H9 (cell line): ENCODE data around the gene ANAPC10. TPM values are rescaled to one million over a fixed set of nuclear protein-coding genes. Genes with fewer than 3 reads are reported as not detected.

Experiments
- DNase-seq: peaks from one replicate; pipeline ENCODE4 v3.0.0-alpha.2; 2017
- H2AFZ ChIP-seq: one replicate; pipeline ENCODE4 v1.6.1; 2013; ENCODE audit warnings: mild to moderate bottlenecking, low read length, control low read depth, moderate library complexity
- H2AK5ac ChIP-seq: 2 replicates; pipeline ENCODE4 v1.6.1; 2013; ENCODE audit warnings: low read length, control low read depth, mixed read lengths; ENCODE audit not compliant: insufficient read length
- H2BK120ac ChIP-seq: one replicate; pipeline ENCODE4 v1.6.1; 2013; ENCODE audit warnings: low read depth, mild to moderate bottlenecking, low read length, control low read depth, inconsistent platforms; ENCODE audit not compliant: poor library complexity, severe bottlenecking
- H2BK12ac ChIP-seq: 2 replicates; pipeline ENCODE4 v1.6.1; 2013; ENCODE audit warnings: low read length, control low read depth, mixed read lengths, low read depth; ENCODE audit not compliant: insufficient read length
- H2BK15ac ChIP-seq: 2 replicates; pipeline ENCODE4 v1.6.1; 2013; ENCODE audit warnings: low read depth, low read length, control low read depth
- H2BK20ac ChIP-seq: one replicate; pipeline ENCODE4 v1.6.1; 2013; ENCODE audit warnings: low read depth, mild to moderate bottlenecking, low read length, control low read depth, inconsistent platforms; ENCODE audit not compliant: poor library complexity, severe bottlenecking
- H2BK5ac ChIP-seq: 2 replicates; pipeline ENCODE4 v1.6.1; 2013; ENCODE audit warnings: low read length, control low read depth, mixed read lengths; ENCODE audit not compliant: insufficient read length
- H3K14ac ChIP-seq: 2 replicates; pipeline ENCODE4 v1.6.1; 2013; ENCODE audit warnings: low read length, control low read depth; ENCODE audit not compliant: insufficient read depth
- H3K18ac ChIP-seq: 2 replicates; pipeline ENCODE4 v1.6.1; 2013; ENCODE audit warnings: low read depth, mild to moderate bottlenecking, mixed read lengths, low read length, control low read depth; ENCODE audit not compliant: insufficient read length
- H3K23ac ChIP-seq: 2 replicates; pipeline ENCODE4 v1.6.1; 2013; ENCODE audit warnings: low read length, control low read depth, mixed read lengths, low read depth; ENCODE audit not compliant: insufficient read length
- H3K23me2 ChIP-seq: 2 replicates; pipeline ENCODE4 v1.6.1; 2013; ENCODE audit warnings: low read depth, mild to moderate bottlenecking, mixed read lengths, low read length, control low read depth; ENCODE audit not compliant: insufficient read length, poor library complexity, severe bottlenecking
- H3K27ac ChIP-seq: 2 replicates; pipeline ENCODE4 v1.5.1; 2013; ENCODE audit warnings: low read length, control low read depth, mixed read lengths, low read depth; ENCODE audit not compliant: insufficient read length
- H3K27me3 ChIP-seq: 2 replicates; pipeline ENCODE4 v1.6.1; 2013; ENCODE audit warnings: low read length, control low read depth, inconsistent platforms; ENCODE audit not compliant: insufficient read depth
- H3K4ac ChIP-seq: 2 replicates; pipeline ENCODE4 v1.6.1; 2013; ENCODE audit warnings: low read depth, mild to moderate bottlenecking, control low read depth, inconsistent platforms, low read length, moderate library complexity
- H3K4me1 ChIP-seq: 2 replicates; pipeline ENCODE4 v1.6.1; 2013; ENCODE audit warnings: low read length, control low read depth, inconsistent platforms; ENCODE audit not compliant: insufficient read depth
- H3K4me2 ChIP-seq: 2 replicates; pipeline ENCODE4 v1.6.1; 2013; ENCODE audit warnings: low read length, control low read depth, mixed read lengths; ENCODE audit not compliant: insufficient read length, insufficient read depth
- H3K56ac ChIP-seq: 2 replicates; pipeline ENCODE4 v1.6.1; 2013; ENCODE audit warnings: low read depth, mild to moderate bottlenecking, mixed read lengths, low read length, control low read depth; ENCODE audit not compliant: insufficient read length
- H3K79me1 ChIP-seq: 2 replicates; pipeline ENCODE4 v1.6.1; 2013; ENCODE audit warnings: low read depth, mild to moderate bottlenecking, moderate library complexity, low read length, control low read depth, inconsistent platforms; ENCODE audit not compliant: insufficient read depth, poor library complexity, severe bottlenecking
- H3K79me2 ChIP-seq: 2 replicates; pipeline ENCODE4 v1.6.1; 2013; ENCODE audit warnings: low read length, control low read depth, inconsistent platforms; ENCODE audit not compliant: insufficient read depth
- H3K9ac ChIP-seq: 2 replicates; pipeline ENCODE4 v1.6.1; 2013; ENCODE audit warnings: low read length, control low read depth, mixed read lengths; ENCODE audit not compliant: insufficient read length; ENCODE audit errors: extremely low read depth
- H3K9me3 ChIP-seq: one replicate; pipeline ENCODE4 v1.6.1; 2013; ENCODE audit warnings: low read depth, low read length, inconsistent platforms; ENCODE audit not compliant: control insufficient read depth
- H3T11ph ChIP-seq: one replicate; pipeline ENCODE4 v1.6.1; 2013; ENCODE audit warnings: mild to moderate bottlenecking, low read length, control low read depth, inconsistent platforms
- H4K20me1 ChIP-seq: one replicate; pipeline ENCODE4 v1.6.1; 2013; ENCODE audit not compliant: control insufficient read depth, insufficient read length, insufficient read depth
- H4K5ac ChIP-seq: 2 replicates; pipeline ENCODE4 v1.6.1; 2013; ENCODE audit warnings: low read depth, mild to moderate bottlenecking, mixed read lengths, low read length, control low read depth; ENCODE audit not compliant: insufficient read length
- H4K8ac ChIP-seq: replicated peaks from 2 replicates; pipeline ENCODE4 v1.6.1; 2013; ENCODE audit warnings: low read length, control low read depth, mixed read lengths, low read depth; ENCODE audit not compliant: insufficient read length
- H4K91ac ChIP-seq: 2 replicates; pipeline ENCODE4 v1.6.1; 2013; ENCODE audit warnings: low read depth, mild to moderate bottlenecking, moderate library complexity, mixed read lengths, low read length, control low read depth; ENCODE audit not compliant: insufficient read length
- H3K27ac Mint-ChIP-seq, 3 experiments: 2 replicates in 2 of 3; 3 replicates in 1 of 3; pipeline ENCODE4 v1.8.0; 2020 to 2021; ENCODE audit warnings: mixed read lengths in 3 of 3, mild to moderate bottlenecking in 1 of 3, moderate library complexity in 1 of 3
- H3K27me3 Mint-ChIP-seq: 2 replicates; pipeline ENCODE4 v1.8.0; 2021; ENCODE audit warnings: low read depth, mild to moderate bottlenecking, moderate library complexity, mixed read lengths
- H3K36me3 Mint-ChIP-seq, 3 experiments: 2 replicates in 2 of 3; 3 replicates in 1 of 3; pipeline ENCODE4 v1.8.0; 2020 to 2021; ENCODE audit warnings: low read depth in 3 of 3, mixed read lengths in 3 of 3; ENCODE audit not compliant: insufficient read depth in 1 of 3
- H3K4me1 Mint-ChIP-seq, 2 experiments: 2 replicates each; pipeline ENCODE4 v1.8.0; 2020; ENCODE audit warnings: mixed read lengths in 2 of 2
- H3K4me3 Mint-ChIP-seq, 2 experiments: 2 replicates in 1 of 2; 3 replicates in 1 of 2; pipeline ENCODE4 v1.8.0; 2020 to 2021; ENCODE audit warnings: mild to moderate bottlenecking in 2 of 2, mixed read lengths in 2 of 2, moderate library complexity in 1 of 2
- H3K9me3 Mint-ChIP-seq, 2 experiments: 2 replicates in 1 of 2; 3 replicates in 1 of 2; pipeline ENCODE4 v1.8.0; 2020; ENCODE audit warnings: mild to moderate bottlenecking in 2 of 2, mixed read lengths in 2 of 2, moderate library complexity in 1 of 2
- WGBS: extraction: QIAGEN DNeasy Blood & Tissue Kit; methylation state at CpG from one replicate; pipeline ENCODE4 v1.1.7; 2013; ENCODE audit warnings: missing lambda C conversion rate, low lambda C conversion rate, mixed read lengths; ENCODE audit not compliant: insufficient read length; ENCODE audit errors: extremely low coverage; 5-methylcytosine and 5-hydroxymethylcytosine counted together
- total RNA-seq: library from RNA; stranded (reverse); gene quantifications from 2 replicates; pipeline ENCODE4 v1.2.1, GENCODE V29; 2021
- TF ChIP-seq, protein P1 (sequence below): fragments of 200-600 bp; sonication (generic); conservative IDR thresholded peaks from 3 replicates; pipeline ENCODE4 v1.8.0; 2021; ENCODE audit warnings: antibody characterized with exemption, mild to moderate bottlenecking

The ANAPC10 gene
- total RNA-seq, 1 experiment from 2014 or later, result 25.3 TPM

DNA sequence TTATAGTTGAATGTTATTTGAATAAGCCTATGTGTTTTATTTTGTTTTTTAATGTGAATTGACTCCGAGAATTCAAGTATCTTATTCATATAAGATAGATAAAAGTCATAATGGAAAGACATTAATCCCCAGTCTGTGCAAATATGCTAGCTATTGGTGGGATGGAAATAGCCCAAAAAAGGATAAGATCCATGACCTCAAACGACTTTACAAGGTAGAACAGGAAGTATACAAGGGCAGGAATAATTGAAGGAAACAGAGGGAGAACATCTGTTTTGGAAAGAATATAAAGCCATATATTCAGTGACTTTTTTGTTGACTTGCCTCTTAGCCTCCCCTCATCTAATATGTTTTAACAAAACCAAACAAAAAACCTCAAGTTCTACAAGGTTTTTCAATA lies 9.1 kb upstream of the ANAPC10 start:
- no peak overlapping the region for H3K14ac ChIP-seq
- H3K27ac ChIP-seq, result no peak overlapping the region

More for the DNA sequence above, 9.1 kb upstream of the ANAPC10 start:
- no peak overlapping the region for H3K56ac ChIP-seq
- no peaks in the 10 kb centered on the region for H3K9me3 Mint-ChIP-seq
- H3K4me1 Mint-ChIP-seq, result no peaks in the 10 kb centered on the region
- H2BK120ac ChIP-seq, result no peak overlapping the region
- H3K4me2 ChIP-seq, result no peak overlapping the region
- H2BK12ac ChIP-seq, result no peak overlapping the region
- H3K9me3 ChIP-seq, result no peaks in the 10 kb centered on the region
- H2BK20ac ChIP-seq, result no peak overlapping the region
- H4K91ac ChIP-seq, result no peak overlapping the region
- H3K79me2 ChIP-seq, result peaks cover 7% of the 10 kb centered on the region; the same call in 1 of the 2 replicates
- no peaks in the 10 kb centered on the region for H3K4me1 ChIP-seq
- no peak overlapping the region for H3T11ph ChIP-seq
- H3K18ac ChIP-seq, result no peak overlapping the region
- no peaks in the 10 kb centered on the region for H4K20me1 ChIP-seq
- H2AK5ac ChIP-seq, result no peak overlapping the region
- no peak overlapping the region for H3K23ac ChIP-seq
- H3K27me3 ChIP-seq, result no peaks in the 10 kb centered on the region
- H3K36me3 Mint-ChIP-seq, result peaks cover 25 to 60% (median 46%) of the 10 kb centered on the region in 3 experiments
- H3K27me3 Mint-ChIP-seq, result no peaks in the 10 kb centered on the region
- TF ChIP-seq, protein P1, sequence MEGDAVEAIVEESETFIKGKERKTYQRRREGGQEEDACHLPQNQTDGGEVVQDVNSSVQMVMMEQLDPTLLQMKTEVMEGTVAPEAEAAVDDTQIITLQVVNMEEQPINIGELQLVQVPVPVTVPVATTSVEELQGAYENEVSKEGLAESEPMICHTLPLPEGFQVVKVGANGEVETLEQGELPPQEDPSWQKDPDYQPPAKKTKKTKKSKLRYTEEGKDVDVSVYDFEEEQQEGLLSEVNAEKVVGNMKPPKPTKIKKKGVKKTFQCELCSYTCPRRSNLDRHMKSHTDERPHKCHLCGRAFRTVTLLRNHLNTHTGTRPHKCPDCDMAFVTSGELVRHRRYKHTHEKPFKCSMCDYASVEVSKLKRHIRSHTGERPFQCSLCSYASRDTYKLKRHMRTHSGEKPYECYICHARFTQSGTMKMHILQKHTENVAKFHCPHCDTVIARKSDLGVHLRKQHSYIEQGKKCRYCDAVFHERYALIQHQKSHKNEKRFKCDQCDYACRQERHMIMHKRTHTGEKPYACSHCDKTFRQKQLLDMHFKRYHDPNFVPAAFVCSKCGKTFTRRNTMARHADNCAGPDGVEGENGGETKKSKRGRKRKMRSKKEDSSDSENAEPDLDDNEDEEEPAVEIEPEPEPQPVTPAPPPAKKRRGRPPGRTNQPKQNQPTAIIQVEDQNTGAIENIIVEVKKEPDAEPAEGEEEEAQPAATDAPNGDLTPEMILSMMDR, result no peak
- no peak overlapping the region for H4K5ac ChIP-seq
- H3K23me2 ChIP-seq, result no peaks in the 10 kb centered on the region
- WGBS, result no CpG with 5 or more reads among the region's 2 CpGs
- no peak for DNase-seq
- no peak overlapping the region for H3K27ac Mint-ChIP-seq
- H3K4me3 Mint-ChIP-seq, result no peak overlapping the region
- no peak overlapping the region for H4K8ac ChIP-seq
- no peak overlapping the region for H3K4ac ChIP-seq
- H2BK15ac ChIP-seq, result no peak overlapping the region
- H3K79me1 ChIP-seq, result no peaks in the 10 kb centered on the region
- H2BK5ac ChIP-seq, result no peak overlapping the region
- no peak overlapping the region for H3K9ac ChIP-seq
- H2AFZ ChIP-seq, result no peak overlapping the region
